ENCODE results near the gene FCHSD2. TPM values are rescaled to one million over a fixed set of nuclear protein-coding genes. Genes with fewer than 3 reads are reported as not detected.

The FCHSD2 gene
- total and polyA plus RNA-seq, 2 of the 8 experiments (the other 6 are each of a cell fraction or from before 2014, with no cell fraction given) = 4.1 to 7.8 TPM

DNA sequence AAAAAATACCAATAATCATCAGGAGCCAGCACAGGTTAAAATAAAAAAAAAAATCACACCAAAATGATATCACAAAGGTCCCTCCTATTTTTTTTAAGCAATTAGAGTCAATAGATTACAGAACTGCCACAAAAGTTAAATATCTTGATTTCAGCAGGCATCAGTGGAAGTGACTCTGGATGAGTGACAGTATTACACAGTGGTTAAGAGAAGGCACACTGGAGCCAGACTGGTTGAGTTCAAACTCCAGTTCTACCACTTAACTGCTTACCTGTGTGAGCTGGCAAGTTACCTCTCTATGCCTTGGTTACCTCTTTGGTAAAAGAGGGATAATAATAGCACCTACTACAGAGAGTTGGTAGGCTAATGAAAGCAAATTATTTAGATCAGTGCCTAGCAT is 179.4 kb downstream of the FCHSD2 start:
- no peak overlapping the region for H2BK15ac ChIP-seq (ENCODE audit: low read length)
- H2BK12ac ChIP-seq (ENCODE audit: low read depth, low read length) = no peak overlapping the region; the same call in 1 of the 2 replicates
- no peak overlapping the region for H3K18ac ChIP-seq (ENCODE audit: extremely low read depth, low read length)
- no peaks in the 10 kb centered on the region for H3K36me3 ChIP-seq (ENCODE audit: control insufficient read depth in 2 of 4, insufficient read depth in 4 of 4, low read length in 3 of 4)
- H4K91ac ChIP-seq (replicated peaks; ENCODE audit: insufficient read length, low read length) = no peak overlapping the region
- no peak overlapping the region for H3K56ac ChIP-seq (replicated peaks; ENCODE audit: insufficient read length, low read depth, low read length)
- H3K14ac ChIP-seq (ENCODE audit: insufficient read length) = no peak overlapping the region
- H3K79me1 ChIP-seq (ENCODE audit: low read depth, low read length) = no peaks in the 10 kb centered on the region
- no peak overlapping the region for H3K4me2 ChIP-seq (ENCODE audit: insufficient read depth in 1 of 2, low read depth in 2 of 2, low read length in 2 of 2)
- no peaks in the 10 kb centered on the region for H4K20me1 ChIP-seq (replicated peaks in 1 of 2; ENCODE audit: control insufficient read depth in 1 of 2, insufficient read depth in 2 of 2, low read length in 2 of 2)
- no peaks in the 10 kb centered on the region for H3K79me2 ChIP-seq (ENCODE audit: control insufficient read depth in 1 of 2, insufficient read depth in 2 of 2, low read length in 2 of 2)
- no peaks in the 10 kb centered on the region for H3K9me3 ChIP-seq (ENCODE audit: insufficient read depth in 2 of 2, low read depth in 1 of 2, low read length in 1 of 2)
- H3K4me3 ChIP-seq (ENCODE audit: extremely low read depth in 1 of 4, insufficient read depth in 2 of 4, low read depth in 3 of 4, low read length in 4 of 4) = no peak overlapping the region
- H4K8ac ChIP-seq (ENCODE audit: extremely low read depth, insufficient read depth, low read length) = no peak overlapping the region
- POLR2A ChIA-PET (ENCODE audit: partially characterized antibody) = no interaction called here
- FAIRE-seq (no peak), DNase-seq (ENCODE audit: low read depth in 1 of 2, low spot score in 2 of 2) (no peak)
- no peak overlapping the region for H2AFZ ChIP-seq (ENCODE audit: low read length)
- no peak overlapping the region for H2AK5ac ChIP-seq (ENCODE audit: low read depth, low read length)
- no peak overlapping the region for H3K9ac ChIP-seq (replicated peaks in 1 of 4; ENCODE audit: extremely low read depth in 1 of 4, low read depth in 3 of 4, low read length in 3 of 4)
- no peak overlapping the region for H3K23ac ChIP-seq (ENCODE audit: insufficient read length)
- CTCF ChIA-PET (ENCODE audit: partially characterized antibody) = no interaction called here
- no peak overlapping the region for H3K27ac ChIP-seq (ENCODE audit: low read depth, low read length)
- H2BK20ac ChIP-seq (ENCODE audit: low read length) = no peak overlapping the region
- H2BK5ac ChIP-seq (ENCODE audit: low read depth, low read length) = no peak overlapping the region
- no peaks in the 10 kb centered on the region for H3K23me2 ChIP-seq (ENCODE audit: low read depth, low read length)
- H4K5ac ChIP-seq (ENCODE audit: insufficient read length, low read depth, low read length) = no peak overlapping the region
- H2BK120ac ChIP-seq (replicated peaks; ENCODE audit: low read depth, low read length) = no peak overlapping the region
- H3K27me3 ChIP-seq (replicated peaks in 1 of 4; ENCODE audit: control insufficient read depth in 3 of 4, extremely low read depth in 1 of 4, insufficient read depth in 3 of 4, low read length in 3 of 4) = no peaks in the 10 kb centered on the region
- no peak overlapping the region for H3K4ac ChIP-seq (replicated peaks; ENCODE audit: insufficient read length, low read depth, low read length)
- TF ChIP-seq BRCA1 (IDR thresholded peaks at IDR 0.05; ENCODE audit: low read depth, low read length) = no peak
- TF ChIP-seq TEAD4 (IDR thresholded peaks at IDR 0.05; ENCODE audit: low read depth, low read length) = no peak
- no peak for TF ChIP-seq SP2 (IDR thresholded peaks at IDR 0.05; ENCODE audit: low read length)
- H3K4me1 ChIP-seq (replicated peaks in 1 of 4; ENCODE audit: control insufficient read depth in 3 of 4, insufficient read depth in 4 of 4, low read length in 3 of 4) = 0 out of 7 replicates have a peak, but pooled peaks cover 0 to 2% (median 0%) of the 10 kb centered on the region in 4 experiments
